H1 (cell line): Measurements from ENCODE around the gene CELSR1. TPM values are rescaled to one million over a fixed set of nuclear protein-coding genes. Genes with fewer than 3 reads are reported as not detected.

Experiments
- CTCF ChIA-PET: fragments of 300-600 bp; sonication (Branson Sonifier 250); formaldehyde crosslinking; loops from one replicate; lab custom pipeline; 2021; ENCODE audit not compliant: partially characterized antibody; lab: Charles Lee
- POLR2A ChIA-PET: fragments of 300-600 bp; sonication (Branson Sonifier 250); formaldehyde crosslinking; loops from one replicate; lab custom pipeline; 2021; ENCODE audit warnings: inconsistent platforms; ENCODE audit not compliant: partially characterized antibody; lab: Charles Lee
- DNase-seq, 2 experiments: peaks; one replicate each; pipeline versions ENCODE4 v3.0.0 to v3.0.0-alpha.2; 2010 to 2022; ENCODE audit warnings: low spot score in 2 of 2, low read depth in 1 of 2, mixed read lengths in 1 of 2
- FAIRE-seq: peaks from 2 replicates; lab custom pipeline; 2011; peaks lifted over from hg19 to GRCh38; lab: Jason Lieb, UNC
- H2AFZ ChIP-seq: 2 replicates; pipeline ENCODE4 v1.8.1; 2012; ENCODE audit warnings: low read length, inconsistent platforms
- H2AK5ac ChIP-seq: 2 replicates; pipeline ENCODE4 v1.6.1; 2013; ENCODE audit warnings: low read depth, low read length
- H2BK120ac ChIP-seq: replicated peaks from 2 replicates; pipeline ENCODE3; 2013; ENCODE audit warnings: low read depth, low read length, inconsistent platforms
- H2BK12ac ChIP-seq: 2 replicates; pipeline ENCODE4 v1.6.1; 2013; ENCODE audit warnings: low read depth, low read length
- H2BK15ac ChIP-seq: 2 replicates; pipeline ENCODE4 v1.6.1; 2013; ENCODE audit warnings: low read length
- H2BK20ac ChIP-seq: 2 replicates; pipeline ENCODE4 v1.6.1; 2013; ENCODE audit warnings: low read length
- H2BK5ac ChIP-seq: 2 replicates; pipeline ENCODE4 v1.6.1; 2013; ENCODE audit warnings: low read depth, low read length
- H3K14ac ChIP-seq: 2 replicates; pipeline ENCODE4 v1.6.1; 2013; ENCODE audit warnings: inconsistent platforms; ENCODE audit not compliant: insufficient read length
- H3K18ac ChIP-seq: 2 replicates; pipeline ENCODE4 v1.6.1; 2013; ENCODE audit warnings: low read length; ENCODE audit errors: extremely low read depth
- H3K23ac ChIP-seq: 2 replicates; pipeline ENCODE4 v1.6.1; 2013; ENCODE audit warnings: inconsistent platforms; ENCODE audit not compliant: insufficient read length
- H3K23me2 ChIP-seq: 2 replicates; pipeline ENCODE4 v1.6.1; 2013; ENCODE audit warnings: low read depth, low read length
- H3K27ac ChIP-seq: 2 replicates; pipeline ENCODE4 v1.6.1; 2011; ENCODE audit warnings: low read depth, low read length, inconsistent platforms
- H3K27me3 ChIP-seq, 4 experiments: replicated peaks in 1 of 4; 1 replicate in 1 of 4; 2 replicates in 3 of 4; pipeline versions ENCODE4 v1.6.1 to v1.8.1; 2011 to 2013; ENCODE audit warnings: low read length in 3 of 4, mild to moderate bottlenecking in 3 of 4, inconsistent platforms in 2 of 4, mixed read lengths in 2 of 4, moderate library complexity in 1 of 4; ENCODE audit not compliant: control insufficient read depth in 3 of 4, insufficient read depth in 3 of 4; ENCODE audit errors: extremely low read depth in 1 of 4
- H3K36me3 ChIP-seq, 4 experiments: 2 replicates each; pipeline versions ENCODE4 v1.6.1 to v1.8.1; 2011 to 2013; ENCODE audit warnings: mild to moderate bottlenecking in 4 of 4, low read length in 3 of 4, moderate library complexity in 2 of 4, control low read depth in 1 of 4, inconsistent platforms in 1 of 4; ENCODE audit not compliant: insufficient read depth in 4 of 4, control insufficient read depth in 2 of 4
- H3K4ac ChIP-seq: replicated peaks from 2 replicates; pipeline ENCODE3; 2013; ENCODE audit warnings: low read length, low read depth, mixed read lengths, inconsistent platforms; ENCODE audit not compliant: insufficient read length
- H3K4me1 ChIP-seq, 4 experiments: replicated peaks in 1 of 4; 1 replicate in 1 of 4; 2 replicates in 3 of 4; pipeline versions ENCODE4 v1.6.1 to v1.8.1; 2011 to 2013; ENCODE audit warnings: low read length in 3 of 4, inconsistent platforms in 2 of 4, mixed read lengths in 1 of 4; ENCODE audit not compliant: insufficient read depth in 4 of 4, control insufficient read depth in 3 of 4
- H3K4me2 ChIP-seq, 2 experiments: 2 replicates each; pipeline versions ENCODE4 v1.6.1 to v1.8.1; 2011 to 2013; ENCODE audit warnings: low read depth in 2 of 2, low read length in 2 of 2, control low read depth in 1 of 2, inconsistent platforms in 1 of 2, mild to moderate bottlenecking in 1 of 2; ENCODE audit not compliant: insufficient read depth in 1 of 2
- H3K4me3 ChIP-seq, 4 experiments: fragments of 200-600, 300-600 bp in 1 of 4; sonication (generic), shearing (Covaris generic), sonication (Bioruptor Twin) in 1 of 4; 2 replicates each; pipeline versions ENCODE4 v1.5.1 to v1.8.1; 2011 to 2016; ENCODE audit warnings: low read length in 4 of 4, low read depth in 3 of 4, control low read depth in 2 of 4, inconsistent platforms in 2 of 4, mild to moderate bottlenecking in 2 of 4, mixed read lengths in 1 of 4, moderate library complexity in 1 of 4; ENCODE audit not compliant: insufficient read depth in 2 of 4; ENCODE audit errors: extremely low read depth in 1 of 4
- H3K56ac ChIP-seq: replicated peaks from 2 replicates; pipeline ENCODE3; 2013; ENCODE audit warnings: low read depth, mild to moderate bottlenecking, mixed read lengths, low read length, inconsistent platforms; ENCODE audit not compliant: insufficient read length
- H3K79me1 ChIP-seq: 2 replicates; pipeline ENCODE4 v1.6.1; 2013; ENCODE audit warnings: low read depth, low read length, control low read depth
- H3K79me2 ChIP-seq, 2 experiments: 2 replicates each; pipeline versions ENCODE4 v1.6.1 to v1.8.1; 2012 to 2013; ENCODE audit warnings: low read length in 2 of 2, mild to moderate bottlenecking in 2 of 2, inconsistent platforms in 1 of 2; ENCODE audit not compliant: insufficient read depth in 2 of 2, control insufficient read depth in 1 of 2
- H3K9ac ChIP-seq, 4 experiments: replicated peaks in 1 of 4; 1 replicate in 1 of 4; 2 replicates in 3 of 4; pipeline versions ENCODE4 v1.6.1 to v1.8.1; 2011 to 2013; ENCODE audit warnings: low read depth in 3 of 4, low read length in 3 of 4, control low read depth in 2 of 4, mild to moderate bottlenecking in 2 of 4, moderate library complexity in 2 of 4, inconsistent platforms in 1 of 4; ENCODE audit errors: extremely low read depth in 1 of 4
- H3K9me3 ChIP-seq, 2 experiments: 2 replicates each; pipeline versions ENCODE4 v1.6.1 to v1.8.1; 2012 to 2013; ENCODE audit warnings: mild to moderate bottlenecking in 2 of 2, moderate library complexity in 2 of 2, control low read depth in 1 of 2, inconsistent platforms in 1 of 2, low read depth in 1 of 2, low read length in 1 of 2, mixed read lengths in 1 of 2; ENCODE audit not compliant: insufficient read depth in 2 of 2
- H4K20me1 ChIP-seq, 2 experiments: replicated peaks in 1 of 2; 2 replicates each; pipeline versions ENCODE3 to v1.8.1; 2011 to 2013; ENCODE audit warnings: inconsistent platforms in 2 of 2, low read length in 2 of 2, mild to moderate bottlenecking in 1 of 2; ENCODE audit not compliant: insufficient read depth in 2 of 2, control insufficient read depth in 1 of 2
- H4K5ac ChIP-seq: 2 replicates; pipeline ENCODE4 v1.6.1; 2013; ENCODE audit warnings: low read length, low read depth, mixed read lengths, inconsistent platforms; ENCODE audit not compliant: insufficient read length
- H4K8ac ChIP-seq: 2 replicates; pipeline ENCODE4 v1.8.0; 2013; ENCODE audit warnings: mild to moderate bottlenecking, moderate library complexity, low read length, inconsistent platforms; ENCODE audit not compliant: insufficient read depth; ENCODE audit errors: extremely low read depth
- H4K91ac ChIP-seq: replicated peaks from 2 replicates; pipeline ENCODE3; 2013; ENCODE audit warnings: low read length, mixed read lengths, inconsistent platforms; ENCODE audit not compliant: insufficient read length
- CHD1 ChIP-seq: IDR thresholded peaks from 2 replicates; pipeline ENCODE4 v1.6.1; 2012; ENCODE audit warnings: low read depth, low read length, improper control_type of control experiment
- HDAC6 ChIP-seq: IDR thresholded peaks from one replicate; pipeline ENCODE4 v1.7.1; 2012; ENCODE audit warnings: low read depth, mild to moderate bottlenecking, inconsistent platforms, low read length, moderate library complexity
- KDM4A ChIP-seq: IDR thresholded peaks from one replicate; pipeline ENCODE4 v1.7.1; 2012; ENCODE audit warnings: low read depth, mild to moderate bottlenecking, moderate library complexity, low read length, inconsistent platforms; ENCODE audit not compliant: severe bottlenecking
- RAD21 ChIP-seq, 2 experiments: IDR thresholded peaks in 1 of 2; conservative IDR thresholded peaks in 1 of 2; 2 replicates each; pipeline ENCODE4 v1.6.1; 2011; ENCODE audit warnings: low read depth in 2 of 2, low read length in 2 of 2, improper control_type of control experiment in 1 of 2, inconsistent platforms in 1 of 2, mild to moderate bottlenecking in 1 of 2, moderate library complexity in 1 of 2
- RBBP5 ChIP-seq: IDR thresholded peaks from 2 replicates; pipeline ENCODE4 v1.7.1; 2012; ENCODE audit warnings: low read depth, mild to moderate bottlenecking, inconsistent platforms, low read length, moderate library complexity, borderline replicate concordance
- RXRA ChIP-seq: IDR thresholded peaks from 2 replicates; pipeline ENCODE4 v1.6.1; 2011; ENCODE audit warnings: low read depth, mild to moderate bottlenecking, low read length, moderate library complexity; ENCODE audit not compliant: insufficient read depth
- TCF12 ChIP-seq: IDR thresholded peaks from 2 replicates; pipeline ENCODE4 v1.6.1; 2011; ENCODE audit warnings: low read depth, mild to moderate bottlenecking, low read length
- WGBS, 2 experiments: shearing (Covaris generic) in 1 of 2; methylation state at CpG; one replicate each; pipeline versions ENCODE4 v1.1.6 to v1.1.7; 2013 to 2015; ENCODE audit warnings: low lambda C conversion rate in 2 of 2, mixed read lengths in 2 of 2, inconsistent platforms in 1 of 2, low coverage in 1 of 2, missing lambda C conversion rate in 1 of 2; ENCODE audit not compliant: insufficient replicate concordance in 2 of 2, insufficient coverage in 1 of 2, insufficient read length in 1 of 2; ENCODE audit errors: extremely low coverage in 1 of 2, missing lambda C conversion rate in 1 of 2; 5-methylcytosine and 5-hydroxymethylcytosine counted together
- polyA plus RNA-seq, 7 experiments: library from polyadenylated mRNA; depleted of rRNA in 3 of 7; stranded (reverse) in 5 of 7; unstranded in 2 of 7; fragments of >200 nt in 5 of 7; fragments of 200-250 nt in 2 of 7; gene quantifications; 1 replicate in 5 of 7; 2 replicates in 1 of 7; 4 replicates in 1 of 7; pipeline versions ENCODE4 v1.2.1 to v1.2.3, GENCODE V29; 2011 to 2013; ENCODE audit warnings: missing spikeins in 2 of 7, mixed read lengths in 2 of 7
- total RNA-seq: library from RNA; stranded (reverse); fragmentation: NEBNext Ultra II Directional; extraction: Animal tissue kit (Norgen Biotek cat#: 25700); gene quantifications from 2 replicates; pipeline ENCODE4 v1.2.1, GENCODE V29; 2021
- TF ChIP-seq, protein P1 (sequence below): IDR thresholded peaks from 2 replicates; pipeline ENCODE4 v1.6.1; 2012; ENCODE audit warnings: low read length, inconsistent platforms
- TF ChIP-seq, protein P2 (sequence below), 3 experiments: IDR thresholded peaks; 1 replicate in 2 of 3; 2 replicates in 1 of 3; pipeline versions ENCODE4 v1.5.1 to v1.6.1; 2011; ENCODE audit warnings: low read length in 3 of 3, mild to moderate bottlenecking in 3 of 3, inconsistent platforms in 2 of 3, low read depth in 1 of 3, moderate library complexity in 1 of 3; ENCODE audit not compliant: insufficient read depth in 1 of 3; ENCODE audit errors: control extremely low read depth in 1 of 3

The CELSR1 gene
- total and polyA plus RNA-seq, 2 of the 8 experiments (the other 6 are each of a cell fraction or from before 2014, with no cell fraction given): 9.0 to 12.4 TPM

DNA sequence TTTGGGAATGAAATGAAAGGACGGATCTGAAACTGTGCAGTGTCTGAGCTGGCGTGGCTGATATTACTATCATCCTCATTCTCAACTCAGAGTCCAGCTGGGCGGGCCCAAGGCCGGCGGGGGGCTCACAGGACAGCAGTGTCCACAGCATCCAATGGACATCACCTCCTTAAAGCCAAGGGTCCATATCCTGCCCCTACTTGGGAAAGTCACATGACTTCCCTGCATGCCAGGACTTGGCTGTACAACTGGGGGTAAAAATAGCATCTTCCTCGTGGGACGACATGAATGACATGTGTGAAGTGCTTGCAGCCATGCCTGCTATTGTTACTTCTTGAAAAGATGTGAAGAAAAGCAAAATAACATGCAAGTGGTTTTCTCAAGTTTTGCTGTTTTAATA is 119.7 kb downstream of the CELSR1 start:
- DNase-seq (no peak), FAIRE-seq (no peak)
- Histone ChIP-seq H3K79me2 (no peaks in the 10 kb centered on the region), H2BK20ac (no peak overlapping the region), H3K9ac (no peak overlapping the region), H4K5ac (no peak overlapping the region), H2BK120ac (no peak overlapping the region), H3K79me1 (no peaks in the 10 kb centered on the region), H3K14ac (no peak overlapping the region), H3K4me3 (no peak overlapping the region), H3K18ac (no peak overlapping the region), H4K91ac (no peak overlapping the region), H3K9me3 (no peaks in the 10 kb centered on the region), H2BK5ac (no peak overlapping the region), H3K27me3 (no peaks in the 10 kb centered on the region), H3K27ac (no peak overlapping the region), H4K20me1 (peaks cover 2 to 14% of the 10 kb centered on the region in 2 experiments), H2AK5ac (no peak overlapping the region), H3K56ac (no peak overlapping the region), H3K23me2 (no peaks in the 10 kb centered on the region), H2AFZ (no peak overlapping the region), H3K23ac (no peak overlapping the region), H2BK15ac (no peak overlapping the region), H3K4me2 (no peak overlapping the region), H3K36me3 (no peaks in the 10 kb centered on the region), H3K4me1 (no peaks in the 10 kb centered on the region), H4K8ac (no peak overlapping the region), H3K4ac (no peak overlapping the region), H2BK12ac (no peak overlapping the region)
- 96% methylated on average over 7 of the region's 7 CpGs; no CpG with 5 or more reads in 1 of the 2 experiments for WGBS, 2 experiments
- ChIA-PET POLR2A (interaction anchor here (1.6 kb wide), 1 partner anchor 10 kb away, joined by 3 read pairs; no protein-coding TSS in a partner anchor), CTCF (interaction anchor here (2.1 kb wide), 1 partner anchor 12 kb away, joined by 6 read pairs; no protein-coding TSS in a partner anchor)
- TF ChIP-seq RXRA (no peak), TCF12 (no peak), RBBP5 (no peak), CHD1 (no peak), RAD21 (IDR thresholded peaks at IDR 0.05 in 1 of 2, conservative IDR thresholded peaks at IDR 0.05 in 1 of 2; ENCODE audit: low read depth in 2 of 2, low read length in 2 of 2) (no peak), KDM4A (no peak), HDAC6 (no peak)
- TF ChIP-seq, protein P1, sequence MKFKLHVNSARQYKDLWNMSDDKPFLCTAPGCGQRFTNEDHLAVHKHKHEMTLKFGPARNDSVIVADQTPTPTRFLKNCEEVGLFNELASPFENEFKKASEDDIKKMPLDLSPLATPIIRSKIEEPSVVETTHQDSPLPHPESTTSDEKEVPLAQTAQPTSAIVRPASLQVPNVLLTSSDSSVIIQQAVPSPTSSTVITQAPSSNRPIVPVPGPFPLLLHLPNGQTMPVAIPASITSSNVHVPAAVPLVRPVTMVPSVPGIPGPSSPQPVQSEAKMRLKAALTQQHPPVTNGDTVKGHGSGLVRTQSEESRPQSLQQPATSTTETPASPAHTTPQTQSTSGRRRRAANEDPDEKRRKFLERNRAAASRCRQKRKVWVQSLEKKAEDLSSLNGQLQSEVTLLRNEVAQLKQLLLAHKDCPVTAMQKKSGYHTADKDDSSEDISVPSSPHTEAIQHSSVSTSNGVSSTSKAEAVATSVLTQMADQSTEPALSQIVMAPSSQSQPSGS: no peak
- TF ChIP-seq, protein P2, sequence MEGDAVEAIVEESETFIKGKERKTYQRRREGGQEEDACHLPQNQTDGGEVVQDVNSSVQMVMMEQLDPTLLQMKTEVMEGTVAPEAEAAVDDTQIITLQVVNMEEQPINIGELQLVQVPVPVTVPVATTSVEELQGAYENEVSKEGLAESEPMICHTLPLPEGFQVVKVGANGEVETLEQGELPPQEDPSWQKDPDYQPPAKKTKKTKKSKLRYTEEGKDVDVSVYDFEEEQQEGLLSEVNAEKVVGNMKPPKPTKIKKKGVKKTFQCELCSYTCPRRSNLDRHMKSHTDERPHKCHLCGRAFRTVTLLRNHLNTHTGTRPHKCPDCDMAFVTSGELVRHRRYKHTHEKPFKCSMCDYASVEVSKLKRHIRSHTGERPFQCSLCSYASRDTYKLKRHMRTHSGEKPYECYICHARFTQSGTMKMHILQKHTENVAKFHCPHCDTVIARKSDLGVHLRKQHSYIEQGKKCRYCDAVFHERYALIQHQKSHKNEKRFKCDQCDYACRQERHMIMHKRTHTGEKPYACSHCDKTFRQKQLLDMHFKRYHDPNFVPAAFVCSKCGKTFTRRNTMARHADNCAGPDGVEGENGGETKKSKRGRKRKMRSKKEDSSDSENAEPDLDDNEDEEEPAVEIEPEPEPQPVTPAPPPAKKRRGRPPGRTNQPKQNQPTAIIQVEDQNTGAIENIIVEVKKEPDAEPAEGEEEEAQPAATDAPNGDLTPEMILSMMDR (IDR thresholded peaks at IDR 0.05; ENCODE audit: control extremely low read depth in 1 of 3, insufficient read depth in 1 of 3, low read depth in 1 of 3, low read length in 3 of 3): no peak
